Measurements from ENCODE around the gene DPP3.
"Not testable (repeated sequence)": the region's sequence is repeated elsewhere in the genome, so short reads cannot be mapped to it uniquely, and the experiment has no call there.

The DPP3 gene

GRCh38 chr11:66531841-66532240 is 51.6 kb downstream of the DPP3 start:
- in situ Hi-C loops (cut with MboI; ENCODE audit: low pct_unique_long_range_greater_than_20kb, low sequenced_read_pairs, unreplicated experiment): no loop called here
- TF ChIP-seq, protein P1, sequence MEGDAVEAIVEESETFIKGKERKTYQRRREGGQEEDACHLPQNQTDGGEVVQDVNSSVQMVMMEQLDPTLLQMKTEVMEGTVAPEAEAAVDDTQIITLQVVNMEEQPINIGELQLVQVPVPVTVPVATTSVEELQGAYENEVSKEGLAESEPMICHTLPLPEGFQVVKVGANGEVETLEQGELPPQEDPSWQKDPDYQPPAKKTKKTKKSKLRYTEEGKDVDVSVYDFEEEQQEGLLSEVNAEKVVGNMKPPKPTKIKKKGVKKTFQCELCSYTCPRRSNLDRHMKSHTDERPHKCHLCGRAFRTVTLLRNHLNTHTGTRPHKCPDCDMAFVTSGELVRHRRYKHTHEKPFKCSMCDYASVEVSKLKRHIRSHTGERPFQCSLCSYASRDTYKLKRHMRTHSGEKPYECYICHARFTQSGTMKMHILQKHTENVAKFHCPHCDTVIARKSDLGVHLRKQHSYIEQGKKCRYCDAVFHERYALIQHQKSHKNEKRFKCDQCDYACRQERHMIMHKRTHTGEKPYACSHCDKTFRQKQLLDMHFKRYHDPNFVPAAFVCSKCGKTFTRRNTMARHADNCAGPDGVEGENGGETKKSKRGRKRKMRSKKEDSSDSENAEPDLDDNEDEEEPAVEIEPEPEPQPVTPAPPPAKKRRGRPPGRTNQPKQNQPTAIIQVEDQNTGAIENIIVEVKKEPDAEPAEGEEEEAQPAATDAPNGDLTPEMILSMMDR (IDR thresholded peaks at IDR 0.05; ENCODE audit: extremely low read depth, insufficient read depth, missing control alignments): no peak
- no peak for DNase-seq (ENCODE audit: low spot score)

DNA sequence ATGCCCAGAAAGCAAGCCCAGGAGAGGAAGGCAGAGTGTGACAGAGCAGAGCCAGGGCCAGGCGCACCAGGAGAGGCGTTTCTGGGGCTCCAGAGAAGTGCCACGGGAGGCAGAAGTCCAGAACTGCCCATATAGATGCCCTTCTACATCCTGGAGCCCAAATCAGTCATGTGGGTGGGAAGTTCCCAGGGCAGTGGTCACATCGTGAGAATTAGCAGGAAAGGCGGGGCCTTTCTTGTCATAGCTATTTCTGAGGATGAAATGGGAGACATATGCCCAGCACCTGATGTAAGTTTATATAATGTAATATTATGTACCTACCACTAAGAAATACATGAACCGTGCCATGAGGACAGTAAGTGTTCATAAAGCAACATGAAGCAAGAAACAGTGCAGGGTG is 52.5 kb downstream of the DPP3 start:
- DNase-seq (ENCODE audit: low spot score): no peak
- TF ChIP-seq, protein P1 (IDR thresholded peaks at IDR 0.05; ENCODE audit: extremely low read depth, insufficient read depth, missing control alignments): no peak
- in situ Hi-C loops (cut with MboI; ENCODE audit: low pct_unique_long_range_greater_than_20kb, low sequenced_read_pairs, unreplicated experiment): no loop called here

- in situ Hi-C loops (cut with MboI; ENCODE audit: low pct_unique_long_range_greater_than_20kb, low sequenced_read_pairs, unreplicated experiment): no loop called here
- TF ChIP-seq, protein P1 (IDR thresholded peaks at IDR 0.05; ENCODE audit: extremely low read depth, insufficient read depth, missing control alignments): no peak
- no peak for DNase-seq (ENCODE audit: low spot score)
Observed at GRCh38 chr11:66539170-66539869, 59.1 kb downstream of the DPP3 start.

- no peak for DNase-seq (ENCODE audit: low spot score)
- in situ Hi-C loops (cut with MboI; ENCODE audit: low pct_unique_long_range_greater_than_20kb, low sequenced_read_pairs, unreplicated experiment): no loop called here
- TF ChIP-seq, protein P1 (IDR thresholded peaks at IDR 0.05; ENCODE audit: extremely low read depth, insufficient read depth, missing control alignments): no peak
Observed at GRCh38 chr11:66539870-66540213, 59.6 kb downstream of the DPP3 start.

GRCh38 chr11:66540598-66540997 is 60.4 kb downstream of the DPP3 start:
- DNase-seq (ENCODE audit: low spot score); in situ Hi-C loops (cut with MboI; ENCODE audit: low pct_unique_long_range_greater_than_20kb, low sequenced_read_pairs, unreplicated experiment): not testable (repeated sequence)

GRCh38 chr11:66541892-66542291 is 61.7 kb downstream of the DPP3 start:
- TF ChIP-seq, protein P1 (IDR thresholded peaks at IDR 0.05; ENCODE audit: extremely low read depth, insufficient read depth, missing control alignments): no peak
- in situ Hi-C loops (cut with MboI; ENCODE audit: low pct_unique_long_range_greater_than_20kb, low sequenced_read_pairs, unreplicated experiment): no loop called here
- DNase-seq (ENCODE audit: low spot score): no peak

DNA sequence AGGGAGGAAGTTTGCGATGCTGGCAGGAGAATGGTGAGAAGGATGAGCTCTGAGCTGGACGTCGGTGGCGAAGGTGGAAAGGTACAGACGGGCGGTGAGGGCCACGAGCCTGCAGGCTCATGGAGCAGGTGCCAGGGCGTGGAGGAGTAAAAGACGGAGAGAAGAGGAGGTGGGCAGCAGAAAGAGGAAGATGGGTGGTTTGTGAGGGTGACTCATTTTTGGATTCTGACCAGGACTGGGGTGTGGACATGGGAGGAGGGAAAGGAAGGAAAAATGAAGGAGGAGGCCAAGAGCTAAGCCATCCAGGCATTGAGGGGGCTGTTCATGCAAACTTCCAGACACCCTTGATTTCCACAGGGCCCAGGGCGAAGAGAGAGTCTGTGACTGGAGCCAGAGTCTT is 62.1 kb downstream of the DPP3 start:
- in situ Hi-C loops (cut with MboI; ENCODE audit: low pct_unique_long_range_greater_than_20kb, low sequenced_read_pairs, unreplicated experiment): no loop called here
- TF ChIP-seq, protein P1 (IDR thresholded peaks at IDR 0.05; ENCODE audit: extremely low read depth, insufficient read depth, missing control alignments): no peak
- no peak for DNase-seq (ENCODE audit: low spot score)
